ENCODE measurements around the gene FUCA2.

FUCA2 gene

GRCh38 chr6:143553337-143553736, 41.8 kb upstream of the FUCA2 start:
- Histone ChIP-seq H3K9ac (ENCODE audit: low read depth, low read length, poor library complexity, severe bottlenecking) (no peak overlapping the region), H3K4me2 (ENCODE audit: low read depth, low read length, poor library complexity, severe bottlenecking) (no peak overlapping the region), H3K79me2 (ENCODE audit: insufficient read depth, low read length) (peaks cover 30% of the 10 kb centered on the region; the same call in 1 of the 2 replicates), H3K4me1 (ENCODE audit: insufficient read depth, low read length, poor library complexity, severe bottlenecking) (peaks cover 51% of the 10 kb centered on the region), H3K9me2 (replicated peaks; ENCODE audit: low read depth, low read length) (no peaks in the 10 kb centered on the region), H3F3A (ENCODE audit: low read depth) (no peaks in the 10 kb centered on the region), H3K36me3 (ENCODE audit: insufficient read depth, low read length) (no peaks in the 10 kb centered on the region), H3K4me3 (ENCODE audit: low read length, poor library complexity, severe bottlenecking) (no peak overlapping the region), H3K9me3 (ENCODE audit: insufficient read depth, low read depth, low read length) (no peaks in the 10 kb centered on the region), H2AFZ (ENCODE audit: low read length) (no peak overlapping the region), H3K27me3 (ENCODE audit: insufficient read depth, low read length, poor library complexity, severe bottlenecking) (no peaks in the 10 kb centered on the region), H4K20me1 (ENCODE audit: insufficient read depth, low read length, poor library complexity, severe bottlenecking) (no peaks in the 10 kb centered on the region)
- TF ChIP-seq EZH2phosphoT487 (IDR thresholded peaks at IDR 0.05; ENCODE audit: borderline replicate concordance) = no peak
- TF ChIP-seq, protein P1, sequence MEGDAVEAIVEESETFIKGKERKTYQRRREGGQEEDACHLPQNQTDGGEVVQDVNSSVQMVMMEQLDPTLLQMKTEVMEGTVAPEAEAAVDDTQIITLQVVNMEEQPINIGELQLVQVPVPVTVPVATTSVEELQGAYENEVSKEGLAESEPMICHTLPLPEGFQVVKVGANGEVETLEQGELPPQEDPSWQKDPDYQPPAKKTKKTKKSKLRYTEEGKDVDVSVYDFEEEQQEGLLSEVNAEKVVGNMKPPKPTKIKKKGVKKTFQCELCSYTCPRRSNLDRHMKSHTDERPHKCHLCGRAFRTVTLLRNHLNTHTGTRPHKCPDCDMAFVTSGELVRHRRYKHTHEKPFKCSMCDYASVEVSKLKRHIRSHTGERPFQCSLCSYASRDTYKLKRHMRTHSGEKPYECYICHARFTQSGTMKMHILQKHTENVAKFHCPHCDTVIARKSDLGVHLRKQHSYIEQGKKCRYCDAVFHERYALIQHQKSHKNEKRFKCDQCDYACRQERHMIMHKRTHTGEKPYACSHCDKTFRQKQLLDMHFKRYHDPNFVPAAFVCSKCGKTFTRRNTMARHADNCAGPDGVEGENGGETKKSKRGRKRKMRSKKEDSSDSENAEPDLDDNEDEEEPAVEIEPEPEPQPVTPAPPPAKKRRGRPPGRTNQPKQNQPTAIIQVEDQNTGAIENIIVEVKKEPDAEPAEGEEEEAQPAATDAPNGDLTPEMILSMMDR (conservative IDR thresholded peaks at IDR 0.05; ENCODE audit: low read length) = no peak

DNA sequence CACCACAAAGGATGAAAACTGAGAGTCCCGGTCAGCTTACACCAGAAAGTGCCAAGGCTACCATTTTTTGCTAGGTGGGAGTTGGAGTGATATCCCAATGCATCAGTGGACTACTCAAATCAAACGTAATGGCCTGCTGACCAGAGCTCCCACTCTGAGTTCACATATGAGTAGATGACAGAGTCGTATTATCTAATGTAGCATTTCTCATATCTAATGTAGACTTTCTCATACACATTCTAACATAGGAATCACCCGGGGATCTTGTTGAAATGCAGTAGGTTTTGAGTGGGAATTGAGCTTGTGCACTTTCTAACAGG, 38.4 kb upstream of the FUCA2 start:
- H3K9ac ChIP-seq (ENCODE audit: low read depth, low read length, poor library complexity, severe bottlenecking) = no peak overlapping the region

DNA sequence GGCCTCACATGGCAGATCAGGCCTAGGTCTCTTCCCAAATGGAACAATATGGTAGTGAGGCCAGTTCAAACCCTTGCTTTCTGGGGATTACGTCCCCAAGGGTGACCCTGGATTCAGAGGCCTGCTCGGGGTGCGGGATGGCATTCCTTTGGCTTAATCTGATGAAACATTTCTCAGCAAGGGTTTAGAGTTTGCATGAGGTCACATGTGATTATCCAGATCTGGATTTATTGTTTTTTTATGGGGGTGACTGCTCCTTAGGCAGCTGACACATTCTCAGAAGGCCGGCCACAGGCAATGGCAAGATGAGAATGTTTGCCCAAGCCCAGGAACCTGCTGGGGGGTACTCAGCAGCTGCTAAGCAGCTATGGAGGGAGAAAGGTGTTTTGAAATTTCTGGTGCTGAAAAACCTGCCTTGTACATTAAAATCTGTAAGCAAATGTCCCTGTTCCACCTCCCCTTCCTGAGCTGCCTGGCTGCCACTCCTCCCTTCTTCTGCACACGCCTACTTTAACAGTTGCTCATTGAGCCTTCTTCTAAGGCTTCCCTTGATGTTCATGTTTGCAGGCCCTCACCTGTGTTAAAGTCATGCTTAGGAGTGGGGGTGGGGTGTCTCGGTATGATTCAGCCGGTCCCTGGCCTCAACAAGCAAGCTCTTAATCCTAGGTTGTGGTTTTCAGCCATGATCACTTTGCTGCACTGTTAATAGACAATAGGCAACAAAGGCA, 37.9 kb upstream of the FUCA2 start:
- Histone ChIP-seq H2AFZ (ENCODE audit: low read length) (no peak overlapping the region), H3K9ac (ENCODE audit: low read depth, low read length, poor library complexity, severe bottlenecking) (no peak overlapping the region), H3K36me3 (ENCODE audit: insufficient read depth, low read length) (no peaks in the 10 kb centered on the region), H3F3A (ENCODE audit: low read depth) (no peaks in the 10 kb centered on the region), H3K27me3 (ENCODE audit: insufficient read depth, low read length, poor library complexity, severe bottlenecking) (no peaks in the 10 kb centered on the region), H3K9me2 (replicated peaks; ENCODE audit: low read depth, low read length) (no peaks in the 10 kb centered on the region), H3K79me2 (ENCODE audit: insufficient read depth, low read length) (peaks cover 28% of the 10 kb centered on the region; the same call in 1 of the 2 replicates), H4K20me1 (ENCODE audit: insufficient read depth, low read length, poor library complexity, severe bottlenecking) (no peaks in the 10 kb centered on the region), H3K4me3 (ENCODE audit: low read length, poor library complexity, severe bottlenecking) (no peak overlapping the region), H3K4me1 (ENCODE audit: insufficient read depth, low read length, poor library complexity, severe bottlenecking) (peaks cover 40% of the 10 kb centered on the region), H3K9me3 (ENCODE audit: insufficient read depth, low read depth, low read length) (no peaks in the 10 kb centered on the region), H3K4me2 (ENCODE audit: low read depth, low read length, poor library complexity, severe bottlenecking) (no peak overlapping the region)
- no peak for TF ChIP-seq EZH2phosphoT487 (IDR thresholded peaks at IDR 0.05; ENCODE audit: borderline replicate concordance)
- TF ChIP-seq, protein P1 (conservative IDR thresholded peaks at IDR 0.05; ENCODE audit: low read length) = no peak

More for the DNA sequence above, 38.4 kb upstream of the FUCA2 start:
- H3K79me2 ChIP-seq (ENCODE audit: insufficient read depth, low read length) = peaks cover 25% of the 10 kb centered on the region; the same call in 1 of the 2 replicates
- H3K36me3 ChIP-seq (ENCODE audit: insufficient read depth, low read length) = no peaks in the 10 kb centered on the region
- peaks cover 44% of the 10 kb centered on the region for H3K4me1 ChIP-seq (ENCODE audit: insufficient read depth, low read length, poor library complexity, severe bottlenecking)
- no peaks in the 10 kb centered on the region for H3K9me2 ChIP-seq (replicated peaks; ENCODE audit: low read depth, low read length)
- no peaks in the 10 kb centered on the region for H3K9me3 ChIP-seq (ENCODE audit: insufficient read depth, low read depth, low read length)
- no peaks in the 10 kb centered on the region for H3K27me3 ChIP-seq (ENCODE audit: insufficient read depth, low read length, poor library complexity, severe bottlenecking)
- H3F3A ChIP-seq (ENCODE audit: low read depth) = no peaks in the 10 kb centered on the region
- H2AFZ ChIP-seq (ENCODE audit: low read length) = no peak overlapping the region
- H3K4me3 ChIP-seq (ENCODE audit: low read length, poor library complexity, severe bottlenecking) = no peak overlapping the region
- no peaks in the 10 kb centered on the region for H4K20me1 ChIP-seq (ENCODE audit: insufficient read depth, low read length, poor library complexity, severe bottlenecking)
- TF ChIP-seq, protein P1 (conservative IDR thresholded peaks at IDR 0.05; ENCODE audit: low read length) = no peak
- TF ChIP-seq EZH2phosphoT487 (IDR thresholded peaks at IDR 0.05; ENCODE audit: borderline replicate concordance) = no peak
- H3K4me2 ChIP-seq (ENCODE audit: low read depth, low read length, poor library complexity, severe bottlenecking) = no peak overlapping the region
